ENCODE measurements around the gene TRABD2B.

DNA sequence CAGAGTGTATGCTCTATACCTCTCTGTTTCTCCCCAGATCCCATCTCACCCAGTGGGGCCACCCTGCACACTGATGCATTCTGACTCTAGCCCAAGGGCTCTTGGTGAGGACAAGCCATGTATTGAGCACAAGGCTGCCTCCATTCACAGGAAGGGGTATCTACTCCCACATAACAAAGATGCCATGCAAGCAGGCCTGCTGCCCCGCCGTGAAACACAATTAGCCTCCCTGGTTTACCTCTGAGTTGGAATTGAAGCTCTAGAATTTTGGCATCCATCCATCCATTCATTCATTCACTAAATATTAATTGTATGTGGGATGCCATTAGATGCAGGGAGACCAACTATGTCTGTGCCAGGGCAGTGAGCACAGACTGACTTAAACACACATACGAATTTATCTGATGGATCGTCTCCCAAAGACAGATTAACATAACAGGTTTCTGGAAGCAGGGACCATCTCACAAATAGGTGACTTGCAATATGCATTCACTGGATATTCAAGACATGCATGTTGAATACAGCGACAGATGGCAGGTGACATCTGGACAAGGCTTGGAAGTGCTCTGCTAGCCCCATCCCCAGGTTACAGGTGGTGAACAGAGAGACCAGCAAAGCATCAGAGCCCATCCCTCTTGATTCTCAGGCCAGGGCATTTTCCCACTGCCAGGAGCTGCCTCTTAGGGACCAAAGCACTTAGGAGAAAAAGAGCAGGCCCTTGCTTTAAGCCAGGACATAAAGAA lies 34.3 kb downstream of the TRABD2B start:
- TF ChIP-seq, protein P1, sequence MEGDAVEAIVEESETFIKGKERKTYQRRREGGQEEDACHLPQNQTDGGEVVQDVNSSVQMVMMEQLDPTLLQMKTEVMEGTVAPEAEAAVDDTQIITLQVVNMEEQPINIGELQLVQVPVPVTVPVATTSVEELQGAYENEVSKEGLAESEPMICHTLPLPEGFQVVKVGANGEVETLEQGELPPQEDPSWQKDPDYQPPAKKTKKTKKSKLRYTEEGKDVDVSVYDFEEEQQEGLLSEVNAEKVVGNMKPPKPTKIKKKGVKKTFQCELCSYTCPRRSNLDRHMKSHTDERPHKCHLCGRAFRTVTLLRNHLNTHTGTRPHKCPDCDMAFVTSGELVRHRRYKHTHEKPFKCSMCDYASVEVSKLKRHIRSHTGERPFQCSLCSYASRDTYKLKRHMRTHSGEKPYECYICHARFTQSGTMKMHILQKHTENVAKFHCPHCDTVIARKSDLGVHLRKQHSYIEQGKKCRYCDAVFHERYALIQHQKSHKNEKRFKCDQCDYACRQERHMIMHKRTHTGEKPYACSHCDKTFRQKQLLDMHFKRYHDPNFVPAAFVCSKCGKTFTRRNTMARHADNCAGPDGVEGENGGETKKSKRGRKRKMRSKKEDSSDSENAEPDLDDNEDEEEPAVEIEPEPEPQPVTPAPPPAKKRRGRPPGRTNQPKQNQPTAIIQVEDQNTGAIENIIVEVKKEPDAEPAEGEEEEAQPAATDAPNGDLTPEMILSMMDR (conservative IDR thresholded peaks at IDR 0.05) = no peak
- no peak for TF ChIP-seq ZFX (IDR thresholded peaks at IDR 0.05)

Data from C4-2B (cell line).